HG03521 (cell line): ENCODE results near the gene SLC25A21.

Experiments
- ATAC-seq: cut with Tn5 transposase; IDR thresholded peaks from one replicate; pipeline ENCODE4 v1.9.1; 2021; ENCODE audit warnings: mild to moderate bottlenecking, moderate library complexity; ENCODE audit not compliant: unreplicated experiment

SLC25A21 gene

DNA sequence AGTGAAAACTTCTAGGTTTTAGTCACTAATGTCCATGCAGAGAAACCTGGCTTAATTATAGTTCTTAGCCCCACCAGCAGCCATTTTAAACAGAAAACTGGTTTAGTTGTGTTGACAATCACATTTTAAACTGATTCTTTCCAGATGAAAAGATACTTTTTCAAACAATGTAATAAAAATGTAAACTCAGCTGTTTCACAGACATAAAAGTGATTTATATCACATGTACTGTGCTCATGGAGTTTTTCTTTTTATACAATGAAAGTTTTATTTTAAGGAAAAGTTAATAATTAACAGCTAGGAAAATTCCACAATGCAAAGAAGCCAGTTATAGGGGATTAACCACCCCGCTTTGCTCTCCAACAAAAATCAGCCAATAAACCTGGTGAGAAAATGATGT lies 381.0 kb downstream of the SLC25A21 start:
- no peak for ATAC-seq

DNA sequence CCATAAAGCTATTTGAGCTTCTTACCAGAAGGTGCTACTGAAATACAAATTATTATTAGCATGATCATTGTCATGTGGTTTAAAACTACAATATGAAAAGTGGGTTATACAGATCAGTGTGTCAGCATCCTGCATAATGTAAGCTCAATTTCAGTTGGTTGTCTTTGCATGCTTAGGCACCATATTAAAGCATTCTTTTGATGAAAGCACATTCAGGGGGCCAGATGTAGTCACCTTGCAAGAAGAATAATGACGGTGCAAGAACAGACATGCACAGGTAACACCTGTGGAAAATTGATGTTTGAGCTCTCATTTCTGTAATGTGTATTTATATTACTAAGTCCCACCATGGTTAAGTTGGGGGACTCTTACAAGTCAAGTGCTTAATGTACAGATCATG lies 386.9 kb downstream of the SLC25A21 start:
- ATAC-seq, result no peak

DNA sequence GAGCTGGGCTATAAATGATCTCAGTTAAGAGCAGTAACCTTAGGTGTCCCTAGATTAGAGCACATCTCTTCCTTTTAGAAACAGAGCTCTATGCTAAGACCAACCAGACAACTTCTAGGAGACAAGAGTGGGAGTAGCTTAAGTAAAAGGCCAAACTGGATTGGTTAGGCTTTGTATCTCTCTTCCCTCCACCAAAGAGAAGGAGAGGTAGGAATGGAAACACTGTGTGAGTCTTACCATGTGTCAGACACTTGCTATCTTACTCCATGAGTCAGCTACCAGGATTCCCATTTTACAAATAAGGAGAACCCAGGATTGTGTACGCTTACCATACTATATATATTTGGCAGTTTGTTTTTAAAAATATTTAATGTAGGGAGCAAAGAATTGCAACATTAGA lies 387.9 kb downstream of the SLC25A21 start:
- no peak for ATAC-seq

DNA sequence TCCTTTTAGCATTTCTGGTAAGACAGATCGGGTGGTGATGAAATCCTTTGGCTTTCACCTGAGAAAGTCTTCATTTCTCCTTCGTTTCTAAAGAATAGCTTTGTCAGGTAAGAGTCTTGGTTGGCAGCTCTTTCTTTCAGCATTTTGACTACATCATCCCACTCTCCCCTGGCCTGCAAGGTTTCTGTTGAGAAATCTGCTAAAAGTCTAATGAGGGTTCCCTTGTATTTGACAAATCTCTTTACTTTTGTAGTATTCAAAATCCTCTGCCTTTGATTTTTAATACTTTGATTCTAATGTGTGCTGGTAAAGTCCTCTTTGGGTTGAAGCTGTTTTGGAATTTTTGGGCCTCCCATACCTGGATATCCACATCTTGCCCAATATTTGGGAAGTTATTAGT lies 390.5 kb downstream of the SLC25A21 start:
- no peak for ATAC-seq

DNA sequence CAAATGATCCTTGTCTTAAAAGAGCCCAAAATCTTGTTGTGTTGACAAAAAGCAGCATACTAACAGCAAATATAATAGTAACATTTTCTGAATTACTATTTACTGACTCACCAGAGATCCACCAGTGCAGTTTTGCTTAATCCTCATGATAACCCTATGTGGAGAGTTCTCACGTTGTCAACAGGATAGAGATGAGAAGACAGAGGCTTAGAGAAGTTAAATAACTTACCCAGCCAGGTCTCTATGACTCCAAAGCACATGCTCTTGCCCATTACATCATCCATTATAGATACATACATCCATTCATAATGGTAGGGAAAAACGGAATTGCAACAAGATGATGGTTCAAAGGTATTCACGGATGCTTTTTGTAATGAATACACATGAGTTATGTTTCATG lies 398.8 kb downstream of the SLC25A21 start:
- no peak for ATAC-seq

DNA sequence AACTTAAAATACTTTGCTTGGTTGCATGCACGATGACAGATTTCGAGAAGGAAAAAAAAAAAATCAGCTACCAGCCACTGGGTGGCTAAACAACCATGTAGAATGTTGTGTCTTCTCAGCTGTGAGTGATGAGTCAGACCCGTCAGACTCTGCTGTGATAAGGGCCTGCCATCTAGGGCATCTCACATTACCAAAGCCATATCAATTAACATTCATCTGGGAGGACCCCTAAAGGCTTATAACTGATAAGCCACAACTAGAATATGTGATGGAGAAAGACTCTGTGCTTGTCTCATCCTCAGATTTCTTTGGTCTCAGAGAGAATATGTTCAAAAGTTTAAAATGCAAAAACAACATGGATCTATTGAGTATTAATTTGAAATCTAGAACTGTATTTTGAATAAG lies 399.3 kb downstream of the SLC25A21 start:
- no peak for ATAC-seq

DNA sequence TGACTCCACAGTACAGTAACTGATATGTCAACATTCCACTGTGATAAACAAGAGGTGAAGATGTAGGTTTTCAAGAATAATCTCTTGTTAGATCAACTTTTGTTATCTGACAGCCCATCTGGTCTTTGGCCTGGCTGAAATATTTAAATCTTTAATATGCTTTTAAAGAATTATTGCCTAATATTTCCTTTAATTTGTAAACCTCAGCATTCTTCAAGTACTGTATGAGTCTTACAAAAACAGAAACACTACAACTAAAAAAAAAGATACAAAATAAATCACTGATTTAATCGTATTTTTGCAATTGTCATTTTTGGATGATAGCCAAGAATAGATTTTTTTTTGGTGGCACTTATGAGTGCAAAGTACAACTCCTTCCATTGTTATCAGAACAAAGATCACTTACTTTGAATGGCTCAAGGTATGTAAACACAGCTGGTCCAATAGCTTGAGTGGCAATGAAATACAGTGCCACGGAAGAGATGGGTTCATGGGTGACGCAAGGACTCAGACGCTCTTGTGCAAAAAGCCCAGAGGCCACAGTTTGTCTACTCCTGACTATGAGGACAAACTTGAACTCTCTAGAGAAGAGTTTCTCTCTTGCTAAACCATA lies 401.3 kb downstream of the SLC25A21 start:
- ATAC-seq, result no peak

DNA sequence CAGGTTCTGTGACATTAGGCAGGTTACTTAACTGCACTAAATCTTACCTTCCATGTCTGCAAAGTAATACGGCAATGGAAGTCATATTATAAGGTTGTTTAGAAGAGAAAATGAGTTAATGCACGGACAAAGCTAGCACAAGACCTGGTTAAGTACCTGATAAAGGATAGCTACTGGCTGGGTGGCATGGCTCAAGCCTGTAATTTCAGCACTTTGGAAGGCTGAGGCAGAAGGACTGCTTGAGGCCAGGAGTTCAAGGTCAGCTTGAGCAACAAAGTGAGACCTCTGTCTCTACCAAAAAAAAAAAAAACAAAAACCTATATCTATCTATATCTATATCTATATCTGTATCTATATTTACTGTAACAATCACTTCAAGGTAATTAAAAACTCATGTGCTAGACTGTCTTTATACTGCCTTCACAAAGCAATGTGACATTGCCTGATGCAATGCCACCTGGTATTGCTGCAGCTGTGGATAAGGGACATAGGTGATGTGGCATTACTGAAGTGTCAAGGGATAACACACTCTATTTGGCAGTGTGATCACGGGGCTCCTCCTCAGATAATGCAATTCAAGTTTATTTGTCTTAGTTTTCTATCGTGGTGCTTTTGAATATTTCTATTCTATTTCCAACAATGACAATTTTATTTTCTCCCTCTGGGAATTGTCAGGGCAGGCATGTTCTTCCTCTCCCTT lies 403.6 kb downstream of the SLC25A21 start:
- ATAC-seq, result no peak

DNA sequence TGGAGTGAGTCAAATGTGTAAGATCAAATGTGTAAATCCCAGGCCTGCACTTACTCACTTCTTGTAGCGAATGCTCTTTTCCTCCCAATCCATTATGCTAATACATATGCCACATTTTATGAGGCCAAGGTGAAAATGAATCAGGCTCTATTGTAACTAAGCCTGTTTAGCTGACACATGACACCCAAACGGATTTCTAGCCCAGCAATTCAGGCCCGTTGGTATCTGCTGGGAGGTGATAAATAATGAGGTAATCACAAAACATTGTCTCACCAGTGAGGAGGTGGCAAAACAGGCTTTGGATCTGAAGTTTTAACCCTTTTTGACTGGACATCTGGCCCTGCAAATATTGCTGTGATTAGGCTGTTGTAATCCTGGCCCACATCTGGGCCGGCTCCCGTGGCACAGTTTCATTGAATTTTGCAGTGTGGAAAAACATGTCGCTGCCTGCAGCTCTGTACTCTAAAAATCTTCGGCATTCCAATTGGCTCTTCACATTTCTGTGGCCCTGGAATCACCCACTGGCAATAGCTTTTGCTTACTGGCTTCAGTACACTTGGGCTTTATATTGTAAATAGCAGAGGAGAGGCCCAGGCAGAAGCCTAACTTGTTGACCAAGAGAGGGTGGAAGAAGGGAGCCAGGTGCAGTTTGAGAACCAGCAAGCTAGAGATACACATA lies 404.7 kb downstream of the SLC25A21 start:
- no peak for ATAC-seq

DNA sequence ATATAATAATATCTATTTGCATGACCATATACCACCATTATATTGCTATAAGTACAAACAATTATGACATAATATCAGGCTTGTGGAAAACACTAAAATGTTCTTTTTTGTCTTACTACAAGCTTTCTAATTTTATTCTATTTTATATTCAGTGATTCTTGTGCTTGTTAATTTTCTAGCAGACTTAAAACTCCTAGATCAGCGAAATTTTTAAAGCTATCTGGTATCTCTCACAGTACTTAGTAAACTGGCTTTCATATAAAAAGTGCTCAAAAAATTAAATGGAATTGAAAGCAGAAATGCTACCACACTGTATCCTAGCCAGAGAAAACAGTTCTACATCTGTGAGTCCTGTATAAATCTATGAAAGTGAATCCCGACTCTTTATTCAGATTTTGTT lies 405.4 kb downstream of the SLC25A21 start:
- no peak for ATAC-seq

DNA sequence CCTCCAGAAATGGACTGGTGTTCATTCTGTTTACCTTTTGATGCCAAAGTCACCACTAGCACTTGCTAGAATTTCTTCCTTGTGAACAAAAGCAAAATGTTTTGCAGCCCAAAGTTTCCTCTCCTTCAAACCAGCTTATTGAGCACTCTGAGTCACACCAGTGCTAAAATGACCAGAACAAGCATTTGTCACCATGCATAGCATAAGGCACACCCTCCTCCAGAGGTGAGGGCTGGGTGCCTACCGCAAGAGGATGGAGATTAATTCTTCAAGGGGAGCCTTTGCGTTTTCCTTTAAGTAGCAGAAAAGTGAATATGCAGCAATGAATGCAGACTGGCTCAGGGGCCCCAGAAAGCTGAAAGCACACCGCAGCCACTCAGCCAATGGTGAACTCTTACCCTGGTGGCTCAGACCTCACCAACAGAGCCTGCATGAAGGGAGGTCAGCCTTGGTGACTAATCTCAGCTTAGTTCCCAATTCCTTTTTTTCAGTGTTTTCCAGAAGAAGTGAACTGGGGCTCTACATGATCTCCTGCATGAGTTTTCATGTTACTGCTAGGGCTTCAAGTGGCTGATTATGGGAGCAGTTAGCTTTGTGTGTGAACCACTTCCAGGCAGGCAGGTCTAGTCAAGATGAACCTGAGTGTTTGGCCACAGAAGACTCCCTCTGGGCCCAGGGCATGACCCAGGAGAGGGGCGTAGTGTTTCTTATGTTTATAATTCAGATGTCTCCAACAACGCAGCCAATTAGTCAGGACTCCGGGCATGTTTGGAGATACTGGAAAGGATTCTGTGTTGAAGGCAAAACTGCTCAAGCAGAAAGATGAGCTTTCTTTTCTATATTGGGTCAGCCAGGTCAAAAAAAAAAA lies 414.4 kb downstream of the SLC25A21 start:
- no peak for ATAC-seq

DNA sequence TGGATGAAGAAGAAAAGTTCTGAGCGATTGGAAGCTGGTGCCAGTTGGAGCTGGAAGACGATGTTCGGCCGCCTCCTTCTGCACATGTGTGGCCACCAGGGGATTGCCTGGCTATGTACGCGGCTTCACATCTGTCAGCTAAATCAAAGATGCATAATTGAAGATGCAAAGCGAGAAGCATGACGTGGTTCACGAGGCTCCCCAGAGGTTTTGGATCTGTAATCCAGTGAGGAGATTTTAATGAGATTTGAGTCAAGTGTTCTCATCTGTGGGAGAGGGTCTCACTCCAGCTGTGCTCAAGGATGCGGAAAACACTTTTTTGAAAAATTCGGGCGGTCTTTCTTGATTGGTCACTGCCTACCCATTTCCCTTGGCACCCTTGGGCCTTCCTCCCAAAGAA lies 416.2 kb downstream of the SLC25A21 start:
- ATAC-seq, result no peak

DNA sequence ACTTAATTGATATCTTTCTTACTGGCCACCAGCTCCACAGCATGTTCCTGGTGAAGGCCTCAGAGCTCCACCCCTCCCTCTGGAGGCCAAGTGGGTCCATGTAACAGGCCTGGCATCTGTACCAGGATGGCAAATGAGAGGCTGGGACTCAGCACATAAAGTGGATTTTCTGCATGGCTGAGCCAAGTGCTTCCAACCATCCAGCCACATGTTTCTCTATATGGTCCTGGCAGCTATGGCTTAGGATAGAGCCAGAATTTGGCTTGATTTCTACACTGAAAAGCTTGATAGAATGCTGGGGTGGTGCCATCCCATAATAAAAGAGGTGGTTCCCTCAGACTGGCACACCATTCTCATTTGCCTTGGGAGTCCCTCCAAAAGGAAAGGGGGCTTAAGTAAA lies 416.6 kb downstream of the SLC25A21 start:
- ATAC-seq, result no peak

DNA sequence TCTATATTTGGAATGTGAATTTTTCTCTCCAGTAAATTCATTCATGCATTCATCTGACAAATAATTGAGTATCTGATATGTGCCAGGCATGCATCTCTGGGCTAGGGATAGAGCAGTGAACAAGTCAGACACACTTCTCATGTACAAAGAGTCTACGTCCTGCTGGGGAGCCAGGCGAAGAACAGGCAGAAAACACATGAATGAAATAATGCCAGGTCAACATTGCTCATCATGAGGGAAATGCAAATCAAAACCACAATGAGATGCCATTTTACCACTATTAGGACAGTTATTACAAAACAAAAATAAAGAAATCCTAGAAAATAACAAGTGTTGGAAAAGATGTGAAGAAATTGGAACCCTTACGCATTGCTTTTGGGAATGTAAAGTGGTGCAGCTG lies 420.5 kb downstream of the SLC25A21 start:
- ATAC-seq, result no peak

DNA sequence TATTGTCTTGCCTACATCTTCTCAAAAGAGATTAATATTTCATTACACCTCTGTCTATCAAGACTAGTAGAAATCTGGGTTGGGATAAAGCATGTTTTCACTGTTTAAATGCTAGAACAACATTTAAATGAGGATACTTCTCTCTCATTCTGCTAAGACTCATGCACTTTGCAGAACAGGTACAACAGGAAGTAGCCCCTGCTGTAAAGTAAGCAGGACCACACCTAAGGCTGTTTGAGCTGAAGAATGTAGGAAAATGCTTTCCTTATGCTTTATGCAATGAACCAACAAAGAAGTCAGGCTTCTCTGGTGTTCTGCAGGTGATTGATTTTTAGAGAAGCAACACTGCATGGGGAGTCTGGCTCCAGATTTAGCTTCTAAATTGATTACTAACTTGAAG lies 421.3 kb downstream of the SLC25A21 start:
- no peak for ATAC-seq

DNA sequence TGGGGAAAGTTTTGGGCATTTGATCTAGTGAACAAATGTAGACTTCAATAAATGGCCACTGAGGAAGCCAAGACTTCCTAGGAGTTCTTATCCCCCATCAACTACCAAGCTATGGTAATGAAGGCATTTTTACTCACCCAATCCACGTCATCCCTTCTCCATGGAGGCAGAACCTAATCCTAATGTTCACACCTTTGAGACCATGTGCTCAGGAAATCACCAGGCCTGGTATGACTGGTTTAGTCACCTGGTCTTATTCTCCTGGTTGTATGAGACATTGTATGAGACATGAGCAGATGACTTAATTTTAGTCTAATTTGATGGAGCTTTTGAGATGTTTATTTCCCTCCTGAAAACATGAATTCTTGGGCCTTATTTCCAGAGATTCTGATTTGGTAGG lies 422.2 kb downstream of the SLC25A21 start:
- ATAC-seq, result no peak

DNA sequence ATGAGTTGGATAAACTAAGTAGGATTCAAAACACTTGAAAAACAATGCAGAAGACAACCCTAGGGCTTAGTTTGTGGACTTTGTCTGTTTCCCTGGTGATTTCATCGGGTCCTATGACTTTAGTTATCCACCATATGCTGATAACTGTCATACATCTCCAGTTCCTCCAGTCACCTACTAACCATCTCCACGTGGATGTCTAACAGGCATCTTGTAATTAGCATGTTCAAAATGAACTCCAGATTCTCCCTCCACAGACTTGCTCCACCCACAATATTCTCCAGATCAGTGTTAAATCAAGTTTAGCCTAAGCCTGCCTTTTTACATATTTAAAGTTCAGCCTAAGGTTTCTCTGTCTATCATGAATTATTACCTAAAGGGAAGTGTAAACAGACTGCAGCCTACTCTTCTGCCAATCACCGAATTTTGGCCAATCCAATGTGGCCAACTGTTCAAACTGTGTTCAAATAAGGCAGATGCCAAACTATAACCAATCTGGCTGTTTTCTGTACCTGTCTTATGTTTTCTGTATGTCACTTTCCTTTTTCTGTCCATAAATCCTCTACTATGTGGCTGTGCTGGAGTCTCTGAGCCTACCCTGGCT lies 423.7 kb downstream of the SLC25A21 start:
- no peak for ATAC-seq

DNA sequence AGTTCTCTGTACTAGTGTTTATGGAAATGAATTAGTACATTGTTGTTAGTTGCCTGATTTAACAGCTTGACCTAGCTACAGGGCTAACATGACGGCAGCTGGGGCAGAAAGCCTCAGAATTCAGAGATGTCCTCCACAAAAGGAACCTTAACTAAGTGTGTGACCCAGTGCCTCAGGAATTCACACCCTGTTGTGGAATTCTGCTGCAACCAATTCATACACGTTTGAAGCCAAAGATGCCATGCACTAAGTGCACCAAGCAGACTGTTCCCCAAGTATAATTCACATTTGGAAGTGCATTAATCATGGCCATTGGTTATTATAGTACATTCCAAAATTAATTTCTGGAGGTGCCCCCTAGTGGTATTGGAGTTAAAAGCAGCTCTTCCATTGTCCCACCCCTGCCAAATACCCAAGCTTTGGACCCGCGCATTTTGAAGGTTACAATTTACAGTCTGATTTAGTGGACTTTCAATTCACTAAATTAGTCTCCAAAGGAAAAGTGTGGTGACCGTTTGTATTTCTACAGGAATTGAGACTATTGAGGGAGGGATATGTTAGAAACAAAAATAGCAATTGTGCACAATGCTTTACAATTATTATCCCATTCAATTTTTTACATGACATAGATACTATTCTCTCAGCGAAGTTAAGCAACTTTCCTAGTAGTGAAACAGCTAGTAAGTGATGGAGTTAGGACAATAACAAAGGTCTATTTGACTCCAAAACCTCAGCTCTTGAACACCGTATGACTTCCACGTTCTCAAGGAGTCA lies 424.8 kb downstream of the SLC25A21 start:
- ATAC-seq, result no peak

DNA sequence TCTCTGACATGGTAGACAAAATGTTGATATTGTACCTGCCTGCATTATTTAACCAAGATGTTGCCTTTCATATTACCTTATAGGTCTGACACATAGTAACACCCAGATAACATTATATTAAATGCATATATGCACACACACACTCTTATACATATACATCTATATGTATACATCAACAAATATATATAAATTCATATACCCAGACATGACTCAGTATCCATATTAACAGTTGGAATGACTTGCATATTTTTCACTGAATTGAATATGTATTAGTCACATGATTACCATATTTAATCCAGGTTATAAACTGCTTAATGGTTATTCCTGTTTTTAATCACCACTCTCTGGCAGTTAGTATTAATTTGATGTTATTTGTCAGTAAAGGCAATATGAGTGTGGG lies 425.5 kb downstream of the SLC25A21 start:
- no peak for ATAC-seq

DNA sequence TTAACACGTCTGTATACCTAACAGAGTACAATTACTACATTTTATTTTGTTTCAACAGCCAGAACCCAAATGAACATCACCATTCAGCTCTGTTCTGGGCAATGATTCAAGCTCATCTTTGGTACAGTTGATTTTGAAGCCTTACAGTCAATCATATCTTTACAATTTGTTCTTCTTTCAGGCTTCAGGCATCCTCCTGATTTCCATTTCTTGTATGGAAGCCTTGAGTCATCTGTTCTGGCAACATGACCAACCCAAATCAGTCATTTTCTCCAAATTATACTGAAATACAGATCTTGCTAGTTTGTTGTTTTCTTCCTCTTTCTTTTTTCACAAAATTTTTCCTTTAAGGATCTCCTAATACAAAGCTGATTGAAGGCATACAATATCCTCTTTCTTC lies 430.5 kb downstream of the SLC25A21 start:
- ATAC-seq, result no peak
